Non-pigmented ciliary epithelial cell (primary cell): ENCODE data around the gene KPNA5.
A peak's percentile ranks its signal among the peaks of the same experiment; 100 is the strongest.
"Not testable (repeated sequence)": the region's sequence is repeated elsewhere in the genome, so short reads cannot be mapped to it uniquely, and the experiment has no call there.

Experiments used
- DNase-seq: peaks from one replicate; pipeline ENCODE4 v3.0.0-alpha.2; 2010; ENCODE audit warnings: low read depth

The KPNA5 gene

GRCh38 chr6:116703888-116704287 is 22.9 kb downstream of the KPNA5 start:
- not testable (repeated sequence) for DNase-seq

DNA sequence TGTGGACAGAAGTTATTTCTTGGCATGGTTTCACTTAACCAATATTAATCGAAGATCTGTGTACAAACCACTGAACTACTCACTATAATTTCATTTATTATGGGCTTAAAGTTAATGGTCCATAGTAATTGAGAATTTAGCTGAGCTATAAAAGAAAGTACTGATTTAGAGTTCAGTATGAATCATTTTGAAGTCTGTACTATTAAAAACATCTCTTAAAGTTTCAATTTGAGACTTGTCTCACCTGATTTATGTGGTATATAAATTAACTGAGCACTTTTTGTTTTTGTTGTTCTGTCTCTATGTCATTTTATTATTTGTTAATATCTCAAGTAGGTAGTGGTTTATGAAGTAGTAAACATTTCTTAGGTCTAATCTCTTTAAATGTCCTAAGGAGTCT is 24.9 kb downstream of the KPNA5 start:
- DNase-seq = no peak

GRCh38 chr6:116714296-116714695 is 33.3 kb downstream of the KPNA5 start:
- no peak for DNase-seq

GRCh38 chr6:116714761-116715160 is 33.8 kb downstream of the KPNA5 start:
- no peak for DNase-seq

DNA sequence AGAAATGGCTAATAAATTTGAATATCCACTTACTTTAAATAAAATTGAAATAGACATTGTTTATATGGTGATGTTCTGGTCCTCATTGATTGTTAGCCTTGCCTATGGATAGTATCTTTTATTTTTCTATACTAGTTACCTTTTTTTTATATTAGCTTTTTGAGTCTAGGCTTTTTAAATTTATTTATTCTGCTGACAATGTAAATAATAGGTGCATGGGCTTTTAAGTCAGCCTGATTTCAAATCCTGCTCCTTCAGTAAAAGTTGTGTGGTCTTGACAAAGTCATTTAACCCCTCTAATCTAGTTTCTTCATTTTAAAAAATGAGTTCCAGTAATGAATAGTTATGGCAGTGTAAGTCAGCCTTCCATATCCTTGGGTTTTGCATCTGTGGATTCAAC is 45.9 kb downstream of the KPNA5 start:
- DNase-seq = no peak

- no peak for DNase-seq
Measured at GRCh38 chr6:116730513-116730912, 49.5 kb downstream of the KPNA5 start.

- no peak for DNase-seq
Measured at GRCh38 chr6:116737004-116737403, 56.0 kb downstream of the KPNA5 start.

DNA sequence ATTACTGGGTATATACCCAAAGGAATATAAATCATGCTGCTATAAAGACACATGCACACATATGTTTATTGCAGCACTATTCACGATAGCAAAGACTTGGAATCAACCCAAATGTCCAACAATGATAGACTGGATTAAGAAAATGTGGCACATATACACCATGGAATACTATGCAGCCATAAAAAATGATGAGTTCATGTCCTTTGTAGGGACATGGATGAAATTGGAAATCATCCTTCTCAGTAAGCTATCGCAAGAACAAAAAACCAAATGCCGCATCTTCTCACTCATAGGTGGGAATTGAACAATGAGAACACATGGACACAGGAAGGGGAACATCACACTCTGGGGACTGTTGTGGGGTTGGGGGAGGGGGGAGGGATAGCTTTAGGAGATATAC is 59.5 kb downstream of the KPNA5 start:
- not testable (repeated sequence) for DNase-seq

GRCh38 chr6:116741571-116741970 is 60.6 kb downstream of the KPNA5 start:
- no peak for DNase-seq

- no peak for DNase-seq
Measured at GRCh38 chr6:116745176-116745575, 64.2 kb downstream of the KPNA5 start.

DNA sequence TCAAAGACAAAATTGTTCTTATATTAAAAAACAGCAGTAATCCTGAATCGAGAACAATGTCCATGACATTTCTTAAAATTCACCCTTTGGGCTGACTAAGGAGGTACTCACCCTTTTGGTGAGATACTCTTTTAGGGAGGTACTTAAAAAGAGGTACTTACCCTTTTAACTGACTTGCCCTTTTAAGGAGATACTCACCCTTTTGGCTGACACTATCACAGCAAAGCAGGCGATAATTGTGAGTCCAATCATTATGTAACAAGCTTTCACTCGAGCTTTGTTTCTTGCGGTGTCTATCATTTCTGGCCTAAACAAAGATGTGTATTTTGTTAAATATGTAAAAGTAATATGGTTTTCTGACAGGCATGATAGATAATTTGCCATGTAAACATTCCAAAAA is 80.8 kb downstream of the KPNA5 start:
- DNase-seq = no peak

GRCh38 chr6:116762235-116762634 is 81.2 kb downstream of the KPNA5 start:
- DNase-seq = no peak

GRCh38 chr6:116763048-116763447 is 82.0 kb downstream of the KPNA5 start:
- no peak for DNase-seq

DNA sequence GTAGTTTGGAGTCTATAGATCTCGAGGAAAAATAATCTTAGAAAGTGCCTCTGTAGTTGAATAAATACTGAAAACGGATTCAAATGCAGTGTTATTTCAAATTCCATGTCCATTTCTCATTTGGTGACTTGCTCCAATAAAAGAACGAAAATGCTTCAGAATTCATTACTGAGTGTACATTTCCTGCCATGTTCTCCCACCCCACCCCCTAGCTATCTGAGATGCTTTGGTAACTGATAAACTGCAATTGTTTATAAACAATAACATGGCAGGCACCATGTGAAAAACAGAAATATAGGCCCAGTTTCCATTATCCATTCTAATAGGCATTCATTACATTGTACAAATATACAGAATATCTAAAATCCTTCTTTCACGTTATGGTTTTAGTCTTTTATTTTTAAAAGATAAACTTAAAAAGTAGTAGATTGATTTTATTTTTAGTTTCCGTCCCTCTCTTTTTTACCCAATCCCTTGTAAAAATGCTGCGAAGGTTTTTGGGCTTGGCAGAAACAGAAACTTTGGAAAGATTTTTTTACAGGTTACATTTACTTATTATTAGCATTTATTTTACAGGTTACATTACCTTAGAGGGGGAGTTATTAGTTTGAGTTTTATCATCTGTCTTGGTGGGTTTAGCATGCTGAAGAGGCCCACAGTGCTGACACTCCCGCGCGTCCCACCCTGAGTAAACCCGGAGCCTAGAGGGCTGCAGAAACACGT is 83.1 kb downstream of the KPNA5 start:
- no peak for DNase-seq

- DNase-seq = no peak
Measured at GRCh38 chr6:116764629-116764960, 83.6 kb downstream of the KPNA5 start.

GRCh38 chr6:116764961-116765841 is 84.2 kb downstream of the KPNA5 start, which contains the start of gene FAM162B:
Gene FAM162B, minus strand, starts transcription at chr6:116765719. Its CDS starts 143 bp downstream, at chr6:116765576.
- no peak for DNase-seq

GRCh38 chr6:116766506-116767176 is 85.6 kb downstream of the KPNA5 start:
- DNase-seq = no peak

- DNase-seq = no peak
Measured at GRCh38 chr6:116767715-116768114, 86.7 kb downstream of the KPNA5 start.

DNA sequence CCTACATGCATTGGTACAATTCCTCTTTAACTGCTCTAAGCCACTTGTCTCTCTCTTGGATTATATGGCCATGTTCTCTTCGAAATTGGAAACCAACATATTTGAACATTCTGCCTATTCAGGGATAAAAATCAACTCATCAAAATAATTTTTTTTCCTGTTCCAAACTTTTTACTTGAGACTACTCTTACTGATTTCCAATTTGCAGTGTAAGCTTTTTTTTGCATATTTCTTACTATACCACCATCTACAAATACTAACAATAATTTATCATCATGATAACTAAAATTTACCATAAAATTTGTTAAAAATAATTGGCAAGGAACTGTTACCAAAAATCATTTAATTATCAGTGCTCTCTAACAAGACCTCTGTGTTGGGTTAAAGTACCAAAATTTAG is 91.4 kb downstream of the KPNA5 start:
- DNase-seq = no peak

GRCh38 chr6:116773886-116774285 is 92.9 kb downstream of the KPNA5 start:
- no peak for DNase-seq

GRCh38 chr6:116779573-116780164 is 98.7 kb downstream of the KPNA5 start:
- peak; percentile 11 for DNase-seq

DNA sequence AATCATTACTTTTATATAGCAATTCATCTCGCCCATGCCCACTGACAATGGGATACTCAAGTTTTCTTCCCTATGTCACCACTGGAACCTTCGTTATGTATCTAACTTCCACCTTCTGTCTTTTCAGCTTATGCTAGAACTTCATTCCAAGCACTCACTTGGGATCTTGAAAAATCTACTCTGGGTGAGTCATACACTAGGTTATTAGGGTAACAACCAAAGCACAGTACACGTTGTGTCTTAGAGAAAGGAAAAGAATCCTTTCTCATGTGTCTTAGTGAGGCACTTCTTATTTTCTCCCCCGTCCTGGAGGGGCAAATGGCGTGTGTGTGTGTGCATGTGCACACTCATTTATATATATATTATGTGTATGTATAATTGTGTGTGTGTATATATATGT is 102.8 kb downstream of the KPNA5 start:
- no peak for DNase-seq
